Sigmoid colon (tissue), 7 donors: Measurements from ENCODE around the gene PUS7. TPM values are rescaled to one million over a fixed set of nuclear protein-coding genes. Genes with fewer than 3 reads are reported as not detected.
"Not testable (repeated sequence)": the region's sequence is repeated elsewhere in the genome, so short reads cannot be mapped to it uniquely, and the experiment has no call there.

ENCODE experiments used
- DNase-seq: peaks from one replicate; pipeline ENCODE4 v3.0.0-alpha.2; 2019
- H3K27ac ChIP-seq, 4 donors: fragments of 200-600 bp; sonication (generic); one replicate each; pipeline ENCODE4 v1.5.1; 2016 to 2019; ENCODE audit warnings: mild to moderate bottlenecking in 1 of 4
- H3K27me3 ChIP-seq, 3 donors: fragments of 200-600 bp; sonication (generic); one replicate each; pipeline ENCODE4 v1.5.1; 2019; ENCODE audit warnings: mild to moderate bottlenecking in 1 of 3
- H3K36me3 ChIP-seq, 4 donors: fragments of 200-600 bp; sonication (generic); one replicate each; pipeline ENCODE4 v1.5.1; 2016 to 2019
- H3K4me1 ChIP-seq, 4 donors: fragments of 200-600 bp; sonication (generic); one replicate each; pipeline ENCODE4 v1.5.1; 2017 to 2019
- H3K4me3 ChIP-seq, 4 donors: fragments of 200-600 bp; sonication (generic); one replicate each; pipeline ENCODE4 v1.5.1; 2017 to 2019; ENCODE audit warnings: mild to moderate bottlenecking in 2 of 4, moderate library complexity in 1 of 4
- H3K9me3 ChIP-seq, 4 donors: fragments of 200-600 bp in 3 of 4; sonication (generic) in 3 of 4; one replicate each; pipeline versions ENCODE4 v1.5.1 to v1.6.1; 2013 to 2019
- EP300 ChIP-seq, 4 donors: sonication (generic); formaldehyde crosslinking; IDR thresholded peaks; one replicate each; pipeline ENCODE4 v1.6.1; 2017; ENCODE audit warnings: antibody characterized with exemption in 4 of 4
- POLR2A ChIP-seq, 2 donors: fragments of 450-650 bp; IDR thresholded peaks; one replicate each; pipeline ENCODE4 v1.6.1; 2016; ENCODE audit warnings: antibody characterized with exemption in 2 of 2, mild to moderate bottlenecking in 2 of 2, moderate library complexity in 2 of 2
- POLR2AphosphoS5 ChIP-seq, 4 donors: sonication (generic); formaldehyde crosslinking; IDR thresholded peaks; one replicate each; pipeline ENCODE4 v1.6.1; 2017; ENCODE audit warnings: antibody characterized with exemption in 4 of 4
- WGBS, 2 donors: extraction: QIAGEN DNeasy Blood & Tissue Kit; methylation state at CpG; one replicate each; pipeline ENCODE4 v1.1.7; 2013; 5-methylcytosine and 5-hydroxymethylcytosine counted together
- intact Hi-C: fragments of 100-400 bp; cut with DNase I; formaldehyde crosslinking; loops from one replicate; pipeline ENCODE4 v1.15.1; 2023
- polyA plus RNA-seq, 3 donors: library from polyadenylated mRNA; stranded (reverse); fragments of 200-250 nt; gene quantifications; one replicate each; pipeline ENCODE4 v1.2.3, GENCODE V29; 2013
- total RNA-seq, 4 donors: library from RNA; depleted of rRNA; stranded (reverse); fragments of >200 nt; gene quantifications; one replicate each; pipeline ENCODE4 v1.1.0, GENCODE V29; 2016
- TF ChIP-seq, protein P1 (sequence below), 4 experiments: fragments of 450-650 bp in 3 of 4; fragments of 200-600 bp in 1 of 4; IDR thresholded peaks; one replicate each; pipeline ENCODE4 v1.5.1; 2016 to 2019; ENCODE audit warnings: antibody characterized with exemption in 4 of 4, mild to moderate bottlenecking in 3 of 4, moderate library complexity in 2 of 4
- donor health status: healthy with polysubstance abuse.
- donor health status: Bipolar disorder and iron deficiency.
- donor health status: healthy.

PUS7 gene
- total and polyA plus RNA-seq, 7 donors = 1.6 to 9.1 (median 6.1) TPM

DNA sequence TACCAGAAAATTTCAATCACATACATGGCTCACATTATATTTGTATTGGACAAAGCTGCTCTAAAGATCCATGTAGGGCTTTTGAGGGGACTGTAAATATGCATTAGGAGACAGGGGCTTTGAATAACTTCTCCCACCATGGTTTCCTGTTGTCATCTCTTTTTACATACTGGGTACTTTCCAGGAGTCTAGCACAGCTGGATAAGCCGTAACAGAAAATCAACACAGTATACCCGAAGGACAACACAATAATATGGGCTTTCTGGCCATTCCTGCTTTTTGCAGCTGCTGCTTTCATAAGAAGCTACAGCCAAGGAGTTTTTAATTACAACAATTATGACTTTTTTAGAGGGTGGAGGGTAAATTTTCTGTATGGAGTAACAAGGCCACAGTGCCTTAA is 70.0 kb downstream of the PUS7 start:
- 63 to 77% methylated on average over 2 of the region's 2 CpGs for WGBS, 2 donors
- no peak for DNase-seq
- Histone ChIP-seq H3K36me3 (no peaks in the 10 kb centered on the region), H3K4me1 (no peaks in the 10 kb centered on the region), H3K27me3 (no peaks in the 10 kb centered on the region), H3K27ac (no peak overlapping the region), H3K9me3 (no peaks in the 10 kb centered on the region), H3K4me3 (no peak overlapping the region)
- intact Hi-C loops = no loop called here
- TF ChIP-seq EP300 (IDR thresholded peaks at IDR 0.05) = no peak
- TF ChIP-seq, protein P1, sequence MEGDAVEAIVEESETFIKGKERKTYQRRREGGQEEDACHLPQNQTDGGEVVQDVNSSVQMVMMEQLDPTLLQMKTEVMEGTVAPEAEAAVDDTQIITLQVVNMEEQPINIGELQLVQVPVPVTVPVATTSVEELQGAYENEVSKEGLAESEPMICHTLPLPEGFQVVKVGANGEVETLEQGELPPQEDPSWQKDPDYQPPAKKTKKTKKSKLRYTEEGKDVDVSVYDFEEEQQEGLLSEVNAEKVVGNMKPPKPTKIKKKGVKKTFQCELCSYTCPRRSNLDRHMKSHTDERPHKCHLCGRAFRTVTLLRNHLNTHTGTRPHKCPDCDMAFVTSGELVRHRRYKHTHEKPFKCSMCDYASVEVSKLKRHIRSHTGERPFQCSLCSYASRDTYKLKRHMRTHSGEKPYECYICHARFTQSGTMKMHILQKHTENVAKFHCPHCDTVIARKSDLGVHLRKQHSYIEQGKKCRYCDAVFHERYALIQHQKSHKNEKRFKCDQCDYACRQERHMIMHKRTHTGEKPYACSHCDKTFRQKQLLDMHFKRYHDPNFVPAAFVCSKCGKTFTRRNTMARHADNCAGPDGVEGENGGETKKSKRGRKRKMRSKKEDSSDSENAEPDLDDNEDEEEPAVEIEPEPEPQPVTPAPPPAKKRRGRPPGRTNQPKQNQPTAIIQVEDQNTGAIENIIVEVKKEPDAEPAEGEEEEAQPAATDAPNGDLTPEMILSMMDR (IDR thresholded peaks at IDR 0.05) = no peak

DNA sequence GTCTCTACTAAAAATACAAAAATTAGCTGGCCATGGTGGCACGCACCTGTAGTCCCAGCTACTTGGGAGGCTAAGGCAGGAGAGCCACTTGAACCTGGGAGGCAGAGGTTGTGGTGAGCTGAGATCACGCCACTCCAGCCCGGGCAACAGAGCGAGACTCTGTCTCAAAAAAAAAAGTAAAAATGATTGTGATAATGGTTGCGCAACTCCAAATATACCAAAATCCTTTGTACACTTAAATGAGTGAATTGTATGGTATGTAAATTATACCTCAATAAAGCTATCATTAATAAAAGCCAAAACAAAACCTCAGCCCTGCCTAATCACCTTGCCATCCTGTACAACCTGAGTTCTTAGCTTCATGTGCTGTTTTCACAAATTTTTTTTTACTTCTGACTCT is 71.2 kb downstream of the PUS7 start:
- H3K27ac ChIP-seq, intact Hi-C loops, H3K4me1 ChIP-seq, H3K36me3 ChIP-seq, DNase-seq, H3K9me3 ChIP-seq, H3K4me3 ChIP-seq, H3K27me3 ChIP-seq: not testable (repeated sequence)
- WGBS, 2 donors = 98% methylated on average over 5 of the region's 5 CpGs

DNA sequence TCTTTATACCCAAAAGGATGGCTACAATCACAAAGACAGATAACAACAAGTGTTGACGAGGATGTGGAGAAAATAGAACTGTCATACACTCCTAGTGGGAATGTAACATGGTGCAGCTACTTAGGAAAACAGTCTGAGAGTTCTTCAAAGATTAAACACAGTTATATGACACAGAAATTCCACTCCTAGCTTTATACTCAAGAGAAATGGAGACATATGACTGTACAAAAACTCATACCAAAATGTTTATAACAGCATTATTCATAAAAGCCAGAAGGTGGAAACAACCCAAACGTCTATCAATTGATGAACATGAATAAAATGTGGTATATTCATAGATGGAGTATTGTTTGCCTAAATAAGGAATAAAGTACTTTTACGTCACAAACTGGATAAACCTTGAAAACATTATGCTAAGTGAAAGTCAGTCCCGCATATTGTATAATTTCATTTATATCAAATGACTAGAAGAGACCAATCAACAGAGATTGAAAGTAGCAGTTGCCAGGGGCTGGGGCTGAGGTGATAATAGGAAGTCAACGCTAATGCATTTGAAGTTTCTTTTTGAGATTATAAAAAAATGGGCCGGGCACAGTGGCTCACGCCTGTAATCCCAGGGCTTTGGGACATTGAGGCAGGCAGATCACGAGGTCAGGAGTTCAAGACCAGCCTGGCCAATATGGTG is 71.8 kb downstream of the PUS7 start:
- TF ChIP-seq POLR2AphosphoS5 (IDR thresholded peaks at IDR 0.05) (no peak), POLR2A (IDR thresholded peaks at IDR 0.05) (no peak), EP300 (IDR thresholded peaks at IDR 0.05) (no peak)
- TF ChIP-seq, protein P1 (IDR thresholded peaks at IDR 0.05) = no peak
- WGBS, 2 donors = 84 to 87% methylated on average over 8 of the region's 8 CpGs

DNA sequence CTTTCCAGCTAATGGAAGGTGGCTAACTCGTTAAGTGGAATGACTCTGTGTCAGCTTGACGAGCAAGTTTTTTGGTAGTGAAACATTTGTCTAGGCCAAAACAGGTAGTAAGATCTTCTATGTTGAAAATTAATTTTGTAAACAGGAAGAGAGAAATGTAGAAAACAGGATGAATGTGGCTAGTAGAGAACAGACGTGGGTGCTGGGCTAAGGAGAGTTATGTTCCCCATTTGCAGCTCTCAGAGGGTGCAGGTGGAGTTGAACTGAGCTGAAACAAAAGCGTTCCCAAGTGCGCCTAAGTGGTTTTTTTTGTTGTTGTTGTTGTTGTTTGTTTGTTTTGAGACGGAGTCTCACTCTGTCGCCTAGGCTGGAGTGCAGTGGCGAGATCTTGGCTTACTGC is 73.9 kb downstream of the PUS7 start:
- no peak overlapping the region for H3K4me3 ChIP-seq
- WGBS, 2 donors = 63 to 85% methylated on average over 8 of the region's 8 CpGs
- intact Hi-C loops = no loop called here
- no peak overlapping the region for H3K27ac ChIP-seq
- H3K27me3 ChIP-seq = no peaks in the 10 kb centered on the region
- DNase-seq = no peak
- H3K9me3 ChIP-seq = no peaks in the 10 kb centered on the region
- H3K36me3 ChIP-seq = no peaks in the 10 kb centered on the region
- H3K4me1 ChIP-seq = no peaks in the 10 kb centered on the region
- no peak for TF ChIP-seq EP300 (IDR thresholded peaks at IDR 0.05)
- TF ChIP-seq POLR2AphosphoS5 (IDR thresholded peaks at IDR 0.05) = no peak
- TF ChIP-seq POLR2A (IDR thresholded peaks at IDR 0.05) = no peak
- TF ChIP-seq, protein P1 (IDR thresholded peaks at IDR 0.05) = no peak

More for the DNA sequence above, 71.8 kb downstream of the PUS7 start:
- Histone ChIP-seq H3K9me3 (no peaks in the 10 kb centered on the region), H3K36me3 (no peaks in the 10 kb centered on the region), H3K4me1 (no peaks in the 10 kb centered on the region), H3K4me3 (no peak overlapping the region), H3K27me3 (no peaks in the 10 kb centered on the region), H3K27ac (no peak overlapping the region)
- no peak for DNase-seq
- intact Hi-C loops = no loop called here

DNA sequence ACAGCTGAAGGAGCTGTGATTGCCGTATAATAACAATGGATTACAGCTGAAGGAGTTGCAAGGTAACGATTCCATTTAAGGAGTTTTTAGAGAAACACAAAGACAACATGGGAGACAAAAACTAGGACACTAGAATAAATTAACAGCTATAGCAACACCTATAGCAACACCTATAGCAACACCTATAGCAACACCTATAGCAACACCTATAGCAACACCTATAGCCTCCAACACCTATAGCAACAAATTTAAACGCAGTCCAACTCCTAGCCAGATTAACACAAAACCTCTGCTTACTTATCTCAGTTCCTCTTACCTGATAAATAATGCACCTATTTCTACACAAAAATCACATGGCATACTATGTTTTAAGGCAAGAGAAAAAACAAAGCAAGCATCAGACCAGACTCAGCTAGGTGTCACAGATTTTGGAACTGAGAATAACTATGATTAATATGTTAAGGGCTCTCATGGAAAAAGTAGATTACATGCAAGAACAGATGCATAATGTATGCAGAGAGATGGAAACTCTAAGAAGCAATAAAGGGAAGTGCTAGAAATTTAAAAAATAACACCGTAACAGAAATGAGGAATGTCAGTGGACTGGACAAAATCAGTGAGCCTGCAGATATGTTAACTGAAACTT is 77.6 kb downstream of the PUS7 start:
- intact Hi-C loops = no loop called here
- Histone ChIP-seq H3K9me3 (no peaks in the 10 kb centered on the region), H3K36me3 (no peaks in the 10 kb centered on the region), H3K27me3 (no peaks in the 10 kb centered on the region), H3K4me3 (no peak overlapping the region), H3K27ac (no peak overlapping the region), H3K4me1 (peaks cover 0 to 5% (median 2%) of the 10 kb centered on the region in 4 donors)
- WGBS, 2 donors = 64 to 77% methylated on average over 4 of the region's 4 CpGs
- no peak for DNase-seq
- TF ChIP-seq POLR2A (IDR thresholded peaks at IDR 0.05) (no peak), EP300 (IDR thresholded peaks at IDR 0.05) (no peak), POLR2AphosphoS5 (IDR thresholded peaks at IDR 0.05) (no peak)
- TF ChIP-seq, protein P1 (IDR thresholded peaks at IDR 0.05) = no peak

DNA sequence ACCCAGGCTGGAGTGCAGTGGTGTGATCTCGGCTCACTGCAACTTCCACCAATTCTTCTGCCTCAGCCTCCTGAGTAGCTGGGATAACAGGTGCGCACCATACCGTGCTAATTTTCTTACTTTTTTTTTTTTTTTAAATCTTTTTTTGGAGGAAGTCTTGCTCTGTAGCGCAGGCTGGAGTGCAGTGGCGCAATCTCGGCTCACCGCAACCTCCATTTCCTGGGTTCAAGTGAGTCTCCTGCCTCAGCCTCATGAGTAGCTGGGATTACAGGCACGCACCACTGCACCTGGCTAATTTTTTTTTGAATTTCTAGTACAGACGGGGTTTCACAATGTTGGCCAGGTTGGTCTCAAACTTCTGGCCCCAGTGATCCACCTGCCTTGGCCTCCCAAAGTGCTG is 79.9 kb downstream of the PUS7 start:
- H3K4me3 ChIP-seq, H3K36me3 ChIP-seq, H3K9me3 ChIP-seq, H3K27me3 ChIP-seq, H3K27ac ChIP-seq, intact Hi-C loops, H3K4me1 ChIP-seq, DNase-seq: not testable (repeated sequence)
- 96% methylated on average over 9 of the region's 9 CpGs for WGBS, 2 donors
